Stomach smooth muscle (tissue), 2 donors: ENCODE measurements around the gene SLC3A2.
A peak's percentile ranks its signal among the peaks of the same experiment; 100 is the strongest.
"Not testable (repeated sequence)": the region's sequence is repeated elsewhere in the genome, so short reads cannot be mapped to it uniquely, and the experiment has no call there.

Source experiments
- H3K27ac ChIP-seq: one replicate; pipeline ENCODE4 v1.7.0; 2013; ENCODE audit warnings: mild to moderate bottlenecking, low read length, inconsistent platforms
- H3K27me3 ChIP-seq, 2 donors: one replicate each; pipeline ENCODE4 v1.7.0; 2013; ENCODE audit warnings: low read length in 2 of 2; ENCODE audit not compliant: insufficient read depth in 2 of 2, control insufficient read depth in 1 of 2
- H3K36me3 ChIP-seq, 2 donors: one replicate each; pipeline ENCODE4 v1.7.0; 2013; ENCODE audit warnings: low read length in 2 of 2; ENCODE audit not compliant: control insufficient read depth in 2 of 2, insufficient read depth in 2 of 2
- H3K4me1 ChIP-seq: one replicate; pipeline ENCODE4 v1.7.0; 2013; ENCODE audit warnings: low read length; ENCODE audit not compliant: control insufficient read depth, insufficient read depth
- H3K4me3 ChIP-seq, 2 donors: one replicate each; pipeline ENCODE4 v1.7.0; 2013; ENCODE audit warnings: low read length in 2 of 2
- H3K9ac ChIP-seq, 2 donors: one replicate each; pipeline ENCODE4 v1.7.0; 2013; ENCODE audit warnings: low read length in 2 of 2, mild to moderate bottlenecking in 1 of 2
- H3K9me3 ChIP-seq, 2 donors: one replicate each; pipeline ENCODE4 v1.7.0; 2013; ENCODE audit warnings: low read length in 2 of 2; ENCODE audit not compliant: control insufficient read depth in 2 of 2
- donor health status: healthy.
- donor health status: Pancreatic carcinoma.

SLC3A2 gene

DNA sequence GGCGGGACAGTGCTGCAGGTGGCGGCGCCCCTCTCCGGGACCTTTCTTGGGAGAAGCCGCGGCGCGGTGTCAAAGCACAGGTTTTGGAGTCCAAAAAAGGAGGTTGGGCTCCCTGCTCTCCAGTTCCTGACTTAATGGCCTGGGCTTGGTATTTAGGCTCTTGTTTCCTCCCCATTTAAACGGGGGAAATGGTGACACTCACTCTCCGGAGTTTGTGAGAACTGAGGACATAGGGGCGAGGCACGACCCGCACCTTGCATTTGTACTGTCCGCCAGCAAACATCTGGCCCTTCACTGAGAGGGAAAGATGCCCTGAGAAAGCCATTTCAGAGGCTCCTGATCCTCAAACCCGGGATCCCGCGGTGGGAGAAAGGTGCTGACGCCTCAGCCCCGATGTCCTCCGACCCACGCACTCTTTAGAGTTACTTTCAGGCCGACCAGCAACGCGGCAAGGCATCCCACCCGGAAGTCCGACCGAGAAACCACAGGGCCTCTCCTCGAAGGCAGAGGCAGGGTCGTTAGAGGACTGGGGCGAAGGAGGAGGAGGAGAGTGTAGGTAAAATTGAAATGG, 38.4 kb upstream of the SLC3A2 start:
- peak overlapping the region; percentile 91 to 96 for H3K9ac ChIP-seq
- H3K9me3 ChIP-seq, result no peaks in the 10 kb centered on the region
- H3K36me3 ChIP-seq, result peaks cover 0 to 2% of the 10 kb centered on the region in 2 donors
- no peaks in the 10 kb centered on the region for H3K27me3 ChIP-seq
- H3K4me3 ChIP-seq, result peak overlapping the region; percentile 23 to 76
- peaks cover 27% of the 10 kb centered on the region for H3K4me1 ChIP-seq
- peak overlapping the region; percentile 92 for H3K27ac ChIP-seq

DNA sequence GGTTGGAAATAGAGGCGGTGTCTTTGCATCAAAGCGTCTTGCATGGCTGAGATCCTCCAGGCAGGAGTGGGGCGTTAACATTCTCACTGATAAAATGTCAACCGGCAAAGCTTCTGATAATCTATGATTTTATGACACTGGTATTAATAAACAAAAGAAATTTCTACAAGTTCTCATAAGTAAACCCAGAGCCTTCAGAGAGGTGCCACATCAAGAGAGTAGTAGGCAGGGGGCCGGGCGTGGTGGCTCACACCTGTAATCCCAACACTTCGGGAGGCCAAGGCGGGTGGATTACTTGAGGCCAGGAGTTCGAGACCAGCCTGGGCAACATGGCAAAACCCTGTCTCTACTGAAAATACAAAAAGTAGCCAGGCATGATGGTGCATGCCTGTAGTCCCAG, 37.8 kb upstream of the SLC3A2 start:
- Histone ChIP-seq H3K4me3 (peak overlapping the region; percentile 18 to 76), H3K9ac (peak overlapping the region; percentile 91 to 96)

GRCh38 chr11:62843466-62843865, 37.2 kb upstream of the SLC3A2 start:
- no peaks in the 10 kb centered on the region for H3K27me3 ChIP-seq
- no peak overlapping the region for H3K4me3 ChIP-seq
- peaks cover 24% of the 10 kb centered on the region for H3K4me1 ChIP-seq
- H3K9ac ChIP-seq, result no peak overlapping the region
- H3K27ac ChIP-seq, result no peak overlapping the region
- H3K36me3 ChIP-seq, result no peaks in the 10 kb centered on the region
- H3K9me3 ChIP-seq, result no peaks in the 10 kb centered on the region

More for the DNA sequence above, 37.8 kb upstream of the SLC3A2 start:
- Histone ChIP-seq H3K27ac (peak overlapping the region; percentile 92), H3K4me1 (peaks cover 26% of the 10 kb centered on the region)
- not testable (repeated sequence) for H3K36me3 ChIP-seq, H3K27me3 ChIP-seq, H3K9me3 ChIP-seq

- H3K27me3 ChIP-seq, result no peaks in the 10 kb centered on the region
- no peak overlapping the region for H3K27ac ChIP-seq
- H3K36me3 ChIP-seq, result no peaks in the 10 kb centered on the region
- no peak overlapping the region for H3K9ac ChIP-seq
- no peak overlapping the region for H3K4me3 ChIP-seq
- H3K9me3 ChIP-seq, result no peaks in the 10 kb centered on the region
- peaks cover 17% of the 10 kb centered on the region for H3K4me1 ChIP-seq
These were observed 36.5 kb upstream of the SLC3A2 start for GRCh38 chr11:62844154-62844553.

DNA sequence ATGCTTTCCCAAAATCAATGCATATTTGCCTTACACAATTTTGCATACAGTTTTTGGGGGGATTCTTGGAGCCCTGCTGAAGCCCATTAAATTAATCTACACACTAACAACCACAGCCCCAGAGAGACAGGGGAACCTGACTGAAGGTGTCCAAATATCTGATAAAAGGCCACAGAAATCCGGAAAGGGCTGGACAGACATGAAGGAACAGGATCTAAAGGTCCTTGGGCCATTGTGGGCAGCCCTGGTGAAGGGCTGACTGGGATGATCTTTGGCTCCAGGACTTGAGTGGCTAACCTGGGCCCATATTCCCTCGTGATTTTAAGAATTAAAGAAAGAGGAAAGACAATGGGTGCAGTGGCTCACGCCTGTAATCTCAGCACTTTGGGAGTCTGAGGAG, 34.5 kb upstream of the SLC3A2 start:
- Histone ChIP-seq H3K4me1 (peaks cover 10% of the 10 kb centered on the region), H3K27me3 (no peaks in the 10 kb centered on the region), H3K27ac (no peak overlapping the region), H3K9ac (no peak overlapping the region), H3K36me3 (no peaks in the 10 kb centered on the region), H3K9me3 (no peaks in the 10 kb centered on the region), H3K4me3 (no peak overlapping the region)

DNA sequence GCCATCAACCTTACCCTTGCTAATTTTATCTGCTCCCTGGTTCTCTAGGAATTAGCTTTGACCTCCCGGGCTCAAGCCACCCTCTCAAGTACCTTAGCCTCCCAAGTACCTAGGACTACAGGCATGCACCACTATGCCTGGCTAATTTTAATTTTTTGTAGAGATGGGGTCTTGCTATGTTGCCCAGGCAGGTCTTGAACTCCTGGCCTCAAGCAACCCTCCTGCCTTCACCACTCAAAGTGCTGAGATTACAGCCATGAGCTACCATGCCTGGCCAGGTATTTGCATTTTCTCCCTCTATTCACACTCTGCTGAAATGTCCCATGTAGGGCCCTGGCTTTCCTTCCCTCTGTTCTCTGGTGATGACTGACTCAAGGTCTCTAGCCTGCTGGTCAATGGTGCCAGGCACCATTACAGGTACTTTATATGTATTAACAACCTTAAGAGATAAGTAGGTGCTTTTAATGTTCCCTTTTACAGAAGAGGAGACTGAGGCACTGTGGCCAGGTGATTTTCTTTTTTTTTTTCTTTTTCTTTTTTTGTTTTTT, 32.9 kb upstream of the SLC3A2 start:
- no peak overlapping the region for H3K4me3 ChIP-seq
- no peak overlapping the region for H3K27ac ChIP-seq
- no peak overlapping the region for H3K9ac ChIP-seq
- H3K9me3 ChIP-seq, result no peaks in the 10 kb centered on the region
- no peaks in the 10 kb centered on the region for H3K27me3 ChIP-seq
- no peaks in the 10 kb centered on the region for H3K4me1 ChIP-seq
- peaks cover 15 to 16% of the 10 kb centered on the region in 2 donors for H3K36me3 ChIP-seq

DNA sequence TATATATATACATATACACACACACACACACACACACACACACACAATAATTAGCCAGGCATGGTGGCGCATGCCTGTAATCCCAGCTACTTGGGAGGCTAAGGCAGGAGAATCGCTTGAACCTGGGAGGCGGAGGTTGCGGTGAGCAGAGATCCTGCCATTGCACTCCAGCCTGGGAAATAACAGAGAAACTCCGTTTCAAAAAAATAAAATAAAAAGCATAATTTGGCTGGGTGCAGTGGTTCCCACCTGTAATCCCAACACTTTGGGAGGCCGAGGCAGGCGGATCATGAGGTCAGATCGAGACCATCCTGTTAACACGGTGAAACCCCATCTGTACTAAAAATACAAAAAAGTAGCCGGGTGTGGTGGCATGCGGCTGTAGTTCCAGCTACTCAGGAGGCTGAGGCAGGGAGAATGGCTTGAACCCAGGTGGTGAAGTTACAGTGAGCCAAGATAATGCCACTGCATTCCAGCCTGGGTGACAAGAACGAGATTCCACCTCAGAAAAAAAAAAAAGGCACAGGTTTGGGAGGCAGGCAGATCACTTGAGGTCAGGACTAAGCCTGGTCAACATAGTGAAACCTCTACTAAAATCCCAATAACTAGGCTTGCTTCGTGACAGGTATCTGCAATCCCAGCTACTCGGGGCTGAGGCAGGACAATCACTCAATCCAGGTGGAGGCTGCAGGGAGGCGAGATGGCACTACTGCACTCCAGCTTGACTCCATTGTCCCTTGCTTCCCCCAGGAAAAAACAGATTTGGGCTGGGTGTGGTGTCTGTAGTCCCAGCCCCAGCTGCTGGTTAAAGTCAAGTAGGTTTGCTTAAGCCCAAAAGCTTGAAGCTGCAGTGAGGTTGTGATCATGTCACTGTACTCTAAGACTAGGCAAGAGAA, 29.5 kb upstream of the SLC3A2 start:
- H3K36me3 ChIP-seq, result peaks cover 31 to 33% of the 10 kb centered on the region in 2 donors
- H3K9ac ChIP-seq, result no peak overlapping the region
- H3K4me1 ChIP-seq, result peaks cover 24% of the 10 kb centered on the region
- no peaks in the 10 kb centered on the region for H3K9me3 ChIP-seq
- H3K27ac ChIP-seq, result no peak overlapping the region
- no peak overlapping the region for H3K4me3 ChIP-seq
- H3K27me3 ChIP-seq, result no peaks in the 10 kb centered on the region

- peaks cover 31 to 33% of the 10 kb centered on the region in 2 donors for H3K36me3 ChIP-seq
- no peak overlapping the region for H3K9ac ChIP-seq
- no peak overlapping the region for H3K27ac ChIP-seq
- H3K27me3 ChIP-seq, result no peaks in the 10 kb centered on the region
- H3K4me1 ChIP-seq, result peaks cover 29% of the 10 kb centered on the region
- H3K4me3 ChIP-seq, result no peak overlapping the region
- no peaks in the 10 kb centered on the region for H3K9me3 ChIP-seq
These were observed 28.7 kb upstream of the SLC3A2 start for GRCh38 chr11:62851807-62852522.

DNA sequence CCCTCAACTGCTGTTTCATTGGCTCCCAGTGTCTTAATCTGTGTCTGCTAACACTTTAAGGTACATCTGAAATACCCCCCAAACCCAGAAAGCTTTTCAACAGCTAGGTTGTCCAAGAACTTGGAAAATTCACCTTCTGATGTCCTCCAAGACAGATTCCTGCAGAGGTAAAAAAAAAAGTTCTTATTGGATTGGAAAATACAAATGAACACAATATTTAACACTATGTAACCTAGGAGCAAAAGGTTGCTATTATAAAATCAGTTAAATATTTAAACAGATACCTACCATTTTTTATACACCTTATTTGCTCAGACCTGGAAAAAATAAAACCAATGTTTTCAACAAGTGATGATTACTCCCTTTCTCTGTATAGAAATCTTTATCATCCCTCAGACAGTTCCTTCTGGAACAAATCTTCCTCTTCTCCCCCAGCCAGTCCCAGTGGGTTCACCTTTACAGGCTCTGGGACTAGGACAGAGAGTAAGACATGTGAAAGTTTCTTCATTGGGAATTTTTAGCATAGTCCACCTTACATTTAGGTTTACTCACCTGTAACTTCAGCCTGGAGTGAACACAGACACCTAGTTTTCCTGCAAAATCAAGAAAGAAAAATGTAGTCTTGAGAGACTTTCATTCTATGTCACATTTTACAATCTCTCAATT, 28.0 kb upstream of the SLC3A2 start:
- no peak overlapping the region for H3K27ac ChIP-seq
- peaks cover 31 to 33% of the 10 kb centered on the region in 2 donors for H3K36me3 ChIP-seq
- H3K4me1 ChIP-seq, result peaks cover 29% of the 10 kb centered on the region
- no peak overlapping the region for H3K4me3 ChIP-seq
- no peaks in the 10 kb centered on the region for H3K9me3 ChIP-seq
- no peaks in the 10 kb centered on the region for H3K27me3 ChIP-seq
- H3K9ac ChIP-seq, result no peak overlapping the region

DNA sequence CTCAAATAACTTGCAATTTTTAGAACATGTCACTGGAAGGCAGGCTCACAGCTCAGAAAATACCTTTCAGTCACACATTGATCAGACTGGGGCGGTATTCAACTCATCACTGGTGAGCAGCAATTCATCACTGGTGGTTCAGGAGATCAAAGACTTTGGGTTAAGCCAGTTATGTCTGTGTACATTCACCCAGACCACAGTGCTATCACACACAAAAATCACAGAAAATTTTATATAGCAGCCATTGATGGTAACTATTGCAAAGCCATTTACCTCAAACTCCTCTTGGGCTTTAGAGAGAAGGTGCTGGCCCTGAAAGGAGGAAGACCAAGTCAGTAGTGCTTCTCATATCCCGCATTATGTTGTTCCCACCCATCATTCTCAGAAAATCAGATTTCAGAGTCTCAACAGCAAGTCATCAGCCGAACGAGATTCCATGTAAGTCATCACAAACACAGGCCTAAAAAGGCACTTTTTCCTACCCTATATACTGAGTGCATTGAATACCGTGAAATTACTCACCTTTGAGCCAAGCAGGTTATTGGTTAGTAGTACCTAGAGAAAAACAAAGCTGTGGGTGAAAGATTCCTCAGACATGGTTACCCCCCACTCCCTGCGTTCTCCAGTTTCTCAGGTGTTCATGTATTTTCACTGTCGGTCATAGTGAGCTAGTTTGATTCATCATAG, 27.3 kb upstream of the SLC3A2 start:
- Histone ChIP-seq H3K27ac (no peak overlapping the region), H3K4me3 (peak overlapping the region in 1 of 2 donors; percentile 99), H3K4me1 (peaks cover 29% of the 10 kb centered on the region), H3K36me3 (peaks cover 31 to 33% of the 10 kb centered on the region in 2 donors), H3K27me3 (no peaks in the 10 kb centered on the region), H3K9ac (peak overlapping the region; percentile 79 to 92), H3K9me3 (no peaks in the 10 kb centered on the region)
